Hepatocyte (in vitro differentiated cells): ENCODE results near the gene BMX.
A peak's percentile ranks its signal among the peaks of the same experiment; 100 is the strongest.

Source experiments
- CTCF ChIP-seq: fragments of 200-600 bp; sonication (generic); IDR thresholded peaks from 2 replicates; pipeline ENCODE4 v1.5.1; 2016; ENCODE audit warnings: antibody characterized with exemption, mild to moderate bottlenecking; ENCODE audit not compliant: poor library complexity
- EZH2 ChIP-seq: fragments of 200-600 bp; sonication (generic); IDR thresholded peaks from 2 replicates; pipeline ENCODE4 v1.6.1; 2016; ENCODE audit warnings: antibody characterized with exemption, mild to moderate bottlenecking, borderline replicate concordance
- EZH2phosphoT487 ChIP-seq: fragments of 200-600 bp; sonication (generic); IDR thresholded peaks from one replicate; pipeline ENCODE4 v1.6.1; 2018; ENCODE audit warnings: antibody characterized with exemption, mild to moderate bottlenecking, low read depth, moderate library complexity; ENCODE audit not compliant: unreplicated experiment, severe bottlenecking

- TF ChIP-seq CTCF (peak; percentile 73), EZH2phosphoT487 (no peak), EZH2 (no peak)
These were observed 67.4 kb downstream of the BMX start for GRCh38 chrX:15567886-15568616.
